CD4-positive, alpha-beta T cell treated with Interleukin-17A for 4 hours (primary cell): ENCODE results near the gene CISD3.

Experiments used
- DNase-seq: peaks from one replicate; pipeline ENCODE4 v3.0.0-alpha.2; 2020; ENCODE audit warnings: mixed read lengths

CISD3 gene

DNA sequence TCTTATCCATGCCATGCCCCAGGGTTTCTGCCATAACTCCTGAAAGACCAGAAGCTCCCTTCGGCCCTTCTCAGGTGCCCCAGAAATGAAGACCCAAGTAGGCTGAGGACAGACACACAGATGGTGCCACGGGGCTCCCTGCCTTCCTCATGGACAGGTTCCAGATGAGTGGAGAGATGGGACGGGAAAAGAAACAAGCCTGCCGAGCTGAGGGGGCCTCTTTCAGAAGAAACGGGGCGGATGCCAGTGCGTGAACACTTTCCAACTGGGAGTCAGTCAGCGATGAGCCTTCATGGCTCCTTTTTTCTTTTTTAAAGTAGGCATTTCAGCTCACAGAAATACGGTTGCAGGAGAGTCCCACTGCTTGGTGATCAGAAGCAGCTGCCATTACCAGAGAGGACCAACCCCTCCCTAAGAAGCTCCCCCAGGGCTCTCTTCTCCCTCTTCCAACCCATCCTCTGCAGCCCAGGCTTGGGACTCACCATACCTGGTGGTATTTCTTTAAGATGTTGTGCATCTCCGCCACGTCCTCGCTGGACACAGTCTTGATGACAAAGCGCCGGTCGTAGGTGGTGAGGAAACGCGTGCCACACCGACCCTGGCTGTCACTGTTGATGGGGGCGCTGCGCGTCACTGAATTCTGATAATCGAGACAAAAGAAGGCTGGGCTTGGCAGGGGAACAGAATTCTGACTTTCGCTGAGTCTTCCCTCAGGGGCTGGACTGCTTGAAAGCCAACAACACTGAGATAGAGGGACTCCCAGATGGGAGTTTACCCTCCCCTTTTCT, 50.0 kb downstream of the CISD3 start:
- no peak for DNase-seq

- DNase-seq = no peak
Measured at GRCh38 chr17:38783227-38783626, 53.1 kb downstream of the CISD3 start.
